G401 (cell line): ENCODE measurements around the gene FAM170A. TPM values are rescaled to one million over a fixed set of nuclear protein-coding genes. Genes with fewer than 3 reads are reported as not detected.

Experiments
- DNase-seq: peaks from one replicate; pipeline ENCODE4 v3.0.0-alpha.2; 2015; ENCODE audit warnings: low spot score
- in situ Hi-C: cut with HindIII; loops from 2 replicates; pipeline ENCODE4 v1.10.0; 2016; ENCODE audit warnings: low sequenced_read_pairs, mixed read lengths
- total RNA-seq: library from RNA; depleted of rRNA; stranded (reverse); fragments of >200 nt; shearing (Covaris generic); gene quantifications from 2 replicates; pipeline ENCODE4 v1.2.3, GENCODE V29; 2014; rRNA removed

FAM170A gene, protein sequence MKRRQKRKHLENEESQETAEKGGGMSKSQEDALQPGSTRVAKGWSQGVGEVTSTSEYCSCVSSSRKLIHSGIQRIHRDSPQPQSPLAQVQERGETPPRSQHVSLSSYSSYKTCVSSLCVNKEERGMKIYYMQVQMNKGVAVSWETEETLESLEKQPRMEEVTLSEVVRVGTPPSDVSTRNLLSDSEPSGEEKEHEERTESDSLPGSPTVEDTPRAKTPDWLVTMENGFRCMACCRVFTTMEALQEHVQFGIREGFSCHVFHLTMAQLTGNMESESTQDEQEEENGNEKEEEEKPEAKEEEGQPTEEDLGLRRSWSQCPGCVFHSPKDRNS
- total RNA-seq, result not detected in 2 replicates

GRCh38 chr5:119629339-119629738, at the start of gene FAM170A:
Gene FAM170A (plus strand): TSS chr5:119629558. CDS start chr5:119629769, 211 bp downstream.
- in situ Hi-C loops, result no loop called here
- DNase-seq, result no peak

- no peak for DNase-seq
- in situ Hi-C loops, result no loop called here
Measured at GRCh38 chr5:119582987-119583386, 46.4 kb upstream of the FAM170A start.

DNA sequence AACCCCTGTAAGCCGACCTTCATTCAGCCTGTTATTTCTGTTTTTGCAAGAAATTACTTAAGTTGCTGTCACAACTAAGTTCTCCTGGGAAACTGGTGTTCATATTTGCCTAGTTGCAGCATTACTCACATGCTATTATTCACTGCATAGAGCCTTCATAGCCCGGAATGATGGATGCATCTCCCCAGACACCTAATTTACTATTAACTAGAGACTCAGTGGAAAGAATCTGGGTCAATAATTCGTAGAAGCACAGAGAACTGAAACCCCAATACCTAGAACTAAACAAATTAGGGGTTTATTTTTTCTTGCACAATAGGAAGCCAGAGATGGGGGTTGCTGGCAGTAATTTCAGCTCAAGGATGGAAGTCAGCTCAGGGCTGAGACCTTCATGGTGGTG, 45.7 kb upstream of the FAM170A start:
- no peak for DNase-seq
- in situ Hi-C loops, result no loop called here

- no peak for DNase-seq
- in situ Hi-C loops, result no loop called here
Measured at GRCh38 chr5:119596046-119596445, 33.3 kb upstream of the FAM170A start.

DNA sequence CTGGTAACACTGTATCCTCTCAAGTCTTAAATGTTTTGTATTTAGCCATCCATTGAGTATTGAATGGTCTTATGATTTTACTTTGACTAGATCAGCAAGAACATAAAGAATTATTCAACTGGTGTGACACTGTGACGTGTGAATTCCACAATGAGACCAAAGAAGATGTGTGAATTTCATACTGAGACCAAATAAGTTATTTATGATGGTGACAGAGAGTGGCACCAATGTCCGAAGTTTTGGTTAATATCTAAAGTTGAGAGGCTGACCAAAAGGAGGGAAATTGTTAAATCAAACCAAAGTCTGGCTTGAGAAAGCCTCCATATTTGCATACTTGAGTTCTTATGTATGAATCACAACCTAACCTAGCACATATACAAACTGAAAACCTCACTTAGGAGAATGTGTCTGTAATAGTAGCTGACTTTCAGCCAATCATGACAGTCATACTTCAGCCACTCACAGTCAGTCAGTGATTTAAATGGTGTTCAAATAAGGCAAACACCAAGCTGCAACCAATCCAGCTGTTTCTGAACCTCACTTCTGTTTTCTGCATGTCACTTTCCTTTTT, 31.5 kb upstream of the FAM170A start:
- no peak for DNase-seq
- in situ Hi-C loops, result no loop called here

GRCh38 chr5:119613937-119614336, 15.4 kb upstream of the FAM170A start:
- in situ Hi-C loops, result no loop called here
- DNase-seq, result no peak

DNA sequence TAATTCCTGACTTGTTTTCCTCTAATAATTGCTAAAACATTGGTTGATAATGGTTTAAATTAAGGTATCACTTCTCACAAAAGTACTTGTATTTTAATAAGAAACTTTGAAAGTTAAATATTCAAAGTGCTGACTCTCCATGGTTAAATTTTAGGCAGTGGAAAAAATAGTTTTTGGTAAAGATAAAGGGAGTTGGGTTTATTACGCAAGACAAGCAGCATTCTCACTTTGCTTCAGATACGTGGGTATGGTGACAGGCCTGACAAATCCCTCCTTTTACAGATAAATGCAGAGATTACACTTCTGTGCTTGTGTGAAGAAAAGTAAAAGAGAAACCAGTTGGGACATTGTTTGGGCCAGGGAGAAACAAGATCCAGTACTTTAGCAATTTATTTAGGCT, 14.5 kb upstream of the FAM170A start:
- no peak for DNase-seq
- in situ Hi-C loops, result no loop called here

- no peak for DNase-seq
- in situ Hi-C loops, result no loop called here
Measured at GRCh38 chr5:119626086-119626485, 3.3 kb upstream of the FAM170A start.

DNA sequence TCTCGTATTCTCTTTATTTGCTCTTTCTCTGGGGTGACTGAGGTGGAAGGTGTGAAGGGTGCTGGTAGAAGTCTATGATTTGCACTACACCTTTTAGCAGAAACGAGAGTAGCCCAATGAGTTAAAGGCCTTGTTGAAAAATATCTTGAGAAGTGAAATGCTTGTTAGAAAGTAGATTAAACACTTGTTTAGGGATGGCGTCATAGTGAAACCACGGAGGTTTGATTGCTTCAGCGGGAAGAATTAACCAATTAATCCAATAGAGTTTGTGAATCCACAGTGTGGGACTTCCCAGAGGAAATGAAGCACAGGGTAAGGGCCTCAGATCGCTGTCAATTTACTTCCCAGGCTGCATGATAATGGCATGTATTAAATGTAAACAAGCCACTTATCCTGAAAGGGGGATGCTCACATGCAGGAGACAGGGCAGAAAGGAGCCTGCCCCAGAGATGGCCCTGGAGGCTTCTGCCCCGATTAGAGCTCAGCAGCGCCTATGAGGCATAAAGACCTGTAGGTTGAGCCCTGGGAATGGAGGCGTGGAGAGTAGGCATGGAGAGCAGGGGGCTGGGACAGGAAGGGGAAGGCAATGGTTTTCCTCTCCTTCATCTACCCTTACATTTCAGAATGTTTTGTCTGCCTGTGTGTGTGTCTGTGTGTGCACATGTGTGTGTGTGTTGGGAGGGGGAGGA, 1.5 kb downstream of the FAM170A start:
- in situ Hi-C loops, result no loop called here
- no peak for DNase-seq

DNA sequence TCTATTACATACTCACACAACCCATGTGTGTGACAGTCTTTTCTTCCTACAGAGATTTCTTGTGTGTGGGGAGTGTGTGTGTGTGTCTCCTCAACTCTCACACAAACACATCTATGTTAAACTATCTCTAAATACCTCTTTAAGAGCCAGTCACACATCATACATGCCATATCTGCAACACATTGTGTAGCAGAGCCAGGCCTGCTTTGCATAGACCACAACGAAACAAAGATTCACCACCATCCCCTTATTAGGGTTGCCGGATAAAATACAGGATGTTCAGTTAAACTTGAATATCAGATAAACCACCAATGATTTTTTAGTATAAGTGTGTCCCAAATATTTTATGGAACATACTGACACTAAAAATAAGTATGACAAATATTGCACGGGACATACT, 2.3 kb downstream of the FAM170A start:
- DNase-seq, result no peak
- in situ Hi-C loops, result no loop called here

DNA sequence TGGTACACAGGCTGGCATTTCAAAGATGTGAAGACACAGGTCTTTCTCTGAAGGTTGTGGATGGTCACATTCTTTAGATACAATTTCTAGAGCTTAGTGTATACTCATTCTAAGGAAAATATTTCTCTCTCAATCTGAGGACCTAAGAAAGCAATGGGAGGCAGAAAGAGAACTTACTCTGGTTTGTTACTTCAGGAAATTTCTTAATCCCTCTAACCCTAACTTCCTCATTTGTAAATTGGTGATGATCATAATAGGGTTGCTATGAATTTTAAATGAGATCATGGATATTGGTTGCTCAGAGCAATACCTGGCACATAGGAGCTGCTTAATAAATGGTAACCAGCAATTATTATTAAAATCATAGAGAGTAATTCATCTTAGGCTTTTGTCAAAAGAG, 22.1 kb downstream of the FAM170A start:
- DNase-seq, result no peak
- in situ Hi-C loops, result no loop called here

GRCh38 chr5:119655061-119655460, 25.7 kb downstream of the FAM170A start:
- no peak for DNase-seq
- in situ Hi-C loops, result no loop called here

DNA sequence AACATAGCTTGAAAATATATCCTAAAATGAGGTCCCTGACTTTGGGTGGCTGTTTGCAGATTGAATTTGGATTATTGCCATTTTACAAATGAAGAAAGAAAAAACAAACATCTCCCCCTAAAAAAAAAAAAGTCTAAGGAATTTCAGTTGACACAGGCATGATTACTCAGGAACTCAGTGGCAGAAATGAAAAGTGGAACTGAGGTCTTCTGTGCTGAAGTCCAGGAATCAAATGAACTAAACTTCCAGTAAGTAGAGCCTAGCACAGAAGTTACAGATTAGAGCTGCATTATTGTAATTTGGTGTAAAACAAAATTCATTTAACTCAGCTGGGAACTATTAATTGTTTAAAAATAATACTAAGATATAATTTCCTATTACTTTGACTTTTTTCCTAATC, 26.7 kb downstream of the FAM170A start:
- in situ Hi-C loops, result no loop called here
- DNase-seq, result no peak

- in situ Hi-C loops, result no loop called here
Measured at GRCh38 chr5:119666542-119666941, 37.2 kb downstream of the FAM170A start.

DNA sequence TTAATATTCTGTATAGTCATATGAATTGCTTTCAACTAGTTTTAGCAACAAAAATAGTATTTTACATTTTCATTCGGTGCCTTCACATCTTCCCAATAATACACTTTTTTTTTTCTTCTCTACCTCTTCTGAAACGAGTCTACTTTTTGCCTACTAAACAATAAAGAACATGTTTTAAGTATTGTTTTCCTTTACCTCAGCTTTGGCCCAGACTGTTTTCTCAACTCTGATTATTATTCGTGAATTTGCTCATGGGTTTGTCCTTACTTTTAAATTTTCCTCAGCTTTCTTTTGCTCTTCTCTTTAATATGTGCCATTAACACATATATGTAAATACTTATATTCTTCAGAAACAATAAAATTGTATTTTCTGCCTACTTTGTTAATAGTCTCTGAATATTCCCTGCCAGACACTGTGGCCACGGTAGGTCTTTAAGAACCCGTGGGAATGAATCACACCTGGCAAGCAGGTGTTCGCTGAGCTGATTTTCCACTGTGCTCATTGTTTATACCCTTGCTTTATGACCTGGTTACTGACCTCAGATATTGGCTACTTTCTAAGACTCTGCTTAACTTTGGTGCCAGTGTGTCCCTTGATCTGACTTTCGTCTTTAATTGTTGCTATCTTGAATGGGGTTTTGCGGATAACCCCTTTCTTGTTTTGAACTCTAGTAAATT, 49.1 kb downstream of the FAM170A start:
- in situ Hi-C loops, result no loop called here
- DNase-seq, result no peak

More at GRCh38 chr5:119666542-119666941, 37.2 kb downstream of the FAM170A start:
- DNase-seq, result no peak

DNA sequence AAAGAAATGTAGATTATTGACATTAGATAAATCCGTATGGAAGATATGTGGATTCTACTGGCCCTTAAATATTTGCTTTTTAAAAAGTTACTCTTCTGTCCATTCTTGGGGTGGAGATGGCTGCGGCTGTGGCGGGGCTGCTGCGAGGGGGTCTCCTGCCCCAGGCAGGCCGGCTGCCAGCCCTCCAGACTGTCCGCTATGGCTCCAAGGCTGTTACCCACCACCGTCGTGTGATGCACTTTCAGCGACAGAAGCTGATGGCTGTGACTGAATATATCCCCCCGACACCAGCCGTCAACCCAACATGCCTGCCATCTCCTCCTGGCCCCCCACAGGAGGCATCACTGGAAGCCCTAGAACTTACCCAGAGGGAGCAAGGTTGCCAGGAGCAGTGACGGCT, 50.7 kb downstream of the FAM170A start:
- in situ Hi-C loops, result no loop called here
- no peak for DNase-seq

GRCh38 chr5:119681734-119682133, 52.4 kb downstream of the FAM170A start:
- no peak for DNase-seq
- in situ Hi-C loops, result no loop called here

GRCh38 chr5:119682372-119682771, 53.0 kb downstream of the FAM170A start:
- in situ Hi-C loops, result no loop called here
- DNase-seq, result no peak
